ENCODE data around the gene PEX10. TPM values are rescaled to one million over a fixed set of nuclear protein-coding genes. Genes with fewer than 3 reads are reported as not detected.

PEX10 gene
- total and polyA plus RNA-seq, 2 of the 8 experiments (the other 6 are each of a cell fraction or from before 2014, with no cell fraction given), result 24.3 to 26.9 TPM

GRCh38 chr1:2358651-2359640 is 53.4 kb downstream of the PEX10 start:
- H2BK120ac ChIP-seq (replicated peaks; ENCODE audit: low read depth, low read length), result no peak overlapping the region
- no peak overlapping the region for H3K23ac ChIP-seq (ENCODE audit: insufficient read length)
- H2AK5ac ChIP-seq (ENCODE audit: low read depth, low read length), result no peak overlapping the region
- H2AFZ ChIP-seq (ENCODE audit: low read length), result no peak overlapping the region
- no peak overlapping the region for H3K14ac ChIP-seq (ENCODE audit: insufficient read length)
- H4K8ac ChIP-seq (ENCODE audit: extremely low read depth, insufficient read depth, low read length), result no peak overlapping the region
- FAIRE-seq, result no peak
- no peaks in the 10 kb centered on the region for H3K36me3 ChIP-seq (ENCODE audit: control insufficient read depth in 2 of 4, insufficient read depth in 4 of 4, low read length in 3 of 4)
- no peak overlapping the region for H3K27ac ChIP-seq (ENCODE audit: low read depth, low read length)
- no peaks in the 10 kb centered on the region for H3K79me1 ChIP-seq (ENCODE audit: low read depth, low read length)
- H3K23me2 ChIP-seq (ENCODE audit: low read depth, low read length), result no peaks in the 10 kb centered on the region
- no peaks in the 10 kb centered on the region for H3K27me3 ChIP-seq (replicated peaks in 1 of 4; ENCODE audit: control insufficient read depth in 3 of 4, extremely low read depth in 1 of 4, insufficient read depth in 3 of 4, low read length in 3 of 4)
- H2BK20ac ChIP-seq (ENCODE audit: low read length), result no peak overlapping the region
- H3K18ac ChIP-seq (ENCODE audit: extremely low read depth, low read length), result no peak overlapping the region
- H4K91ac ChIP-seq (replicated peaks; ENCODE audit: insufficient read length, low read length), result no peak overlapping the region
- no peaks in the 10 kb centered on the region for H4K20me1 ChIP-seq (replicated peaks in 1 of 2; ENCODE audit: control insufficient read depth in 1 of 2, insufficient read depth in 2 of 2, low read length in 2 of 2)
- no peak overlapping the region for H3K4ac ChIP-seq (replicated peaks; ENCODE audit: insufficient read length, low read depth, low read length)
- no peak overlapping the region for H3K9ac ChIP-seq (replicated peaks in 1 of 4; ENCODE audit: extremely low read depth in 1 of 4, low read depth in 3 of 4, low read length in 3 of 4)
- H3K56ac ChIP-seq (replicated peaks; ENCODE audit: insufficient read length, low read depth, low read length), result no peak overlapping the region
- H4K5ac ChIP-seq (ENCODE audit: insufficient read length, low read depth, low read length), result no peak overlapping the region
- H2BK15ac ChIP-seq (ENCODE audit: low read length), result no peak overlapping the region
- peaks cover 0 to 2% of the 10 kb centered on the region in 2 experiments; a peak in 1 of 4 replicates for H3K9me3 ChIP-seq (ENCODE audit: insufficient read depth in 2 of 2, low read depth in 1 of 2, low read length in 1 of 2)
- DNase-seq (ENCODE audit: low read depth in 1 of 2, low spot score in 2 of 2), result no peak
- H3K4me1 ChIP-seq (replicated peaks in 1 of 4; ENCODE audit: control insufficient read depth in 3 of 4, insufficient read depth in 4 of 4, low read length in 3 of 4), result no peaks in the 10 kb centered on the region; a peak in 1 of 7 replicates
- H2BK5ac ChIP-seq (ENCODE audit: low read depth, low read length), result no peak overlapping the region
- POLR2A ChIA-PET (ENCODE audit: partially characterized antibody), result interaction anchor here (0.6 kb wide), 1 partner anchor 135 kb away, joined by 3 read pairs; no protein-coding TSS in a partner anchor
- no peak overlapping the region for H3K4me2 ChIP-seq (ENCODE audit: insufficient read depth in 1 of 2, low read depth in 2 of 2, low read length in 2 of 2)
- H2BK12ac ChIP-seq (ENCODE audit: low read depth, low read length), result no peak overlapping the region
- H3K79me2 ChIP-seq (ENCODE audit: control insufficient read depth in 1 of 2, insufficient read depth in 2 of 2, low read length in 2 of 2), result no peaks in the 10 kb centered on the region
- 95% methylated on average over 23 of the region's 24 CpGs; no CpG with 5 or more reads in 1 of the 2 experiments for WGBS, 2 experiments (ENCODE audit: extremely low coverage in 1 of 2, insufficient coverage in 1 of 2, insufficient read length in 1 of 2, insufficient replicate concordance in 2 of 2, low coverage in 1 of 2, low lambda C conversion rate in 2 of 2, missing lambda C conversion rate in 1 of 2)
- CTCF ChIA-PET (ENCODE audit: partially characterized antibody), result interaction anchor here (1.0 to 2.5 kb wide), 7 partner anchors 13 to 187 kb away, joined by 3 to 17 read pairs (median 4); partner anchors contain the start of gene FAAP20
- no peak overlapping the region for H3K4me3 ChIP-seq (ENCODE audit: extremely low read depth in 1 of 4, insufficient read depth in 2 of 4, low read depth in 3 of 4, low read length in 4 of 4)
- TF ChIP-seq NRF1 (IDR thresholded peaks at IDR 0.05; ENCODE audit: low read depth, low read length) (no peak), EGR1 (IDR thresholded peaks at IDR 0.05; ENCODE audit: borderline replicate concordance, low read depth, low read length) (no peak), E2F6 (IDR thresholded peaks at IDR 0.05) (no peak), ZNF274 (IDR thresholded peaks at IDR 0.05; ENCODE audit: borderline replicate concordance, extremely low read depth, low read length) (no peak), SRF (IDR thresholded peaks at IDR 0.05; ENCODE audit: low read depth, low read length) (no peak), TEAD4 (IDR thresholded peaks at IDR 0.05; ENCODE audit: low read depth, low read length) (no peak), POU5F1 (IDR thresholded peaks at IDR 0.05; ENCODE audit: low read depth, low read length) (no peak), CBX8 (IDR thresholded peaks at IDR 0.05; ENCODE audit: borderline replicate concordance, low read depth, low read length) (no peak), NANOG (IDR thresholded peaks at IDR 0.05; ENCODE audit: insufficient read depth, low read depth, low read length, poor library complexity, severe bottlenecking) (no peak), TBP (IDR thresholded peaks at IDR 0.05; ENCODE audit: low read depth, low read length) (no peak), TAF1 (IDR thresholded peaks at IDR 0.05; ENCODE audit: low read depth, low read length) (no peak)

All from H1 (cell line).